GM18870 (cell line): ENCODE measurements around the gene CD200.

Experiments
- ATAC-seq: cut with Tn5 transposase; IDR thresholded peaks from one replicate; pipeline ENCODE4 v1.9.1; 2021; ENCODE audit warnings: moderate library complexity; ENCODE audit not compliant: unreplicated experiment

Gene CD200, protein sequence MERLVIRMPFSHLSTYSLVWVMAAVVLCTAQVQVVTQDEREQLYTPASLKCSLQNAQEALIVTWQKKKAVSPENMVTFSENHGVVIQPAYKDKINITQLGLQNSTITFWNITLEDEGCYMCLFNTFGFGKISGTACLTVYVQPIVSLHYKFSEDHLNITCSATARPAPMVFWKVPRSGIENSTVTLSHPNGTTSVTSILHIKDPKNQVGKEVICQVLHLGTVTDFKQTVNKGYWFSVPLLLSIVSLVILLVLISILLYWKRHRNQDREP

DNA sequence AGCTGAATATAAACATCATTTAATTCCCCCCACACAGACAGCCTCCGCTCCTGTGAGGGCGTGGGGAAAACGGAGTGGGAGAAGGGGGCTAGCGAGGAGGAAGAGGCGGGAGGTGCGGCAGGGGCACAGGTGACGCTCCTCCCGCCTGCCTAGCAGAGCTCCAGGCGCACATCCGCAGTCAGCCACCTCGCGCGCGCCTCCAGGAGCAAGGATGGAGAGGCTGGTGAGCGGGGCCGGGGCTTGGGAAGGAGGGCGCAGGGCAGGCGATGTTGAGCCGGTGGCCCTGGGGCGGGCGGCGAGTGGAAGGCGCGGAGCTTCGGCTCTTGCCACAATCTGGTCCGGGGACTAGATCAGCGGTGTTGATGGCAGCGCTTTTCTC, at the start of gene CD200:
TSS of gene CD200 (plus strand) at position 155 of the 379 bp plus-strand sequence. CDS start at position 212, 57 bp downstream.
- ATAC-seq: no peak

DNA sequence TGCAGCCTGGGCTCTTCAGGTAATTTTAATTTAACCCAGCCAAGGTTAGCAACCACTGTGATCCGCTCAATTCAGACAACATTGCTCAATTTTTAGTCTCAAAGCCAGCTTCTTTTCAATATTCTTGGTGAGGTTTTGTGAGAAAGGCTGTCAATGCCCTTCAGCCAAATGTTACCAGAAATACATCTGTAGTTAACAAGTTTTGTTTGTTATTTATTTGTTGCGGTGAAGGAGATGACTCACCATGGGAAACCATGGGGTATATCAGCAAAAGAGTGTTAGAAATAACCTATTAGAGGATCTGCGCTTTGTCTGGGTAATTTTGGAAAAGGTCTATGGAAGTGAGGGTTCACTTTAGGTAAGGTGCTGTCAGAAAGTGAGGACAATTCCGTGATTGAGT, 43.9 kb upstream of the CD200 start:
- no peak for ATAC-seq

DNA sequence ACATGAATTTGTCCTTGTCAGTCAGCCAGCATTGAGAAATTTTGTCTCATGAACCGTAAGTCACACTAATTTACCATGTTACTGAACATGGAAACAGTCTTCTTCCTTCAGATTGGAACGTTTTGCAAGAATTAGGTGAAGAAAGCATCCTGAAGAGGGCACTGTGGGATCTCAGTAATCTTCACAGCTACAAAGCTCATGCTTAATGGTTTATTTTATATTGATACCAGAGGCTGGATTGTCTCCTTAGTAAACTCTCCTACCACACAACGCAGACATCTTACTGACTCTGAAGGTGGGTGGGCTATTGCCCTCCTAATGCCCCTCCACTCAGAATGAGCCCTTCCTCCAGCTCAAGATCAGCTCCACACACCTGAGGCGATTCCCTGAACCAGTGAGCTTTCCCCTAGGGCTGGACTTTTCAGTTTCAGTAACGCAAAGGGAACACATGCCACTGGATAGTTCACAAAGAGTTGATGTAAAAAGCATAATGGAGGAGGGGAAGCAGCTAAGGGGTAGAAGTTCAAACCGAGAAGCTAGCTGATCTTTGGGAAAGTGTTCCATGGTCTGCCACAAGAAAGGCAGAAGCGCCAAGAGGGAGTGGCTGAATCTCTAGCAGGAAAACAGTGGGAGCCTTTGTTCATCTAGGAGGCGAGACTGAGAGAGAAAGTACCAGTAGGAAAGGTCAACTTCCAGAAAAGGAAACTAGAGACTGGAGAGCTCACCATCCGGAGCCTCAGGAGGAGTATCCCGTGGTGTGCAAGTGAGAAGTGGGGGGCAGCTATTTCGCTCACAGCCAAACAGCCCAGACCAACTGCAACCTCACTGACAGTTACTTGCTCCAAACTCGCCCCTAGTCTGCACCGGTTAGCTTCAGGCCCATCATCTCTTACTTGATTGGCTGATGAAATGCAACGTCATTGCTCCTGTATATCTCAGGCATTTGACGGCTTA, 39.3 kb upstream of the CD200 start, which contains the start of gene SLC9C1:
TSS of gene SLC9C1 (minus strand) at position 849 of the 954 bp plus-strand sequence. CDS start 7,425 bp downstream, outside the sequence.
- ATAC-seq: peak; percentile 61

DNA sequence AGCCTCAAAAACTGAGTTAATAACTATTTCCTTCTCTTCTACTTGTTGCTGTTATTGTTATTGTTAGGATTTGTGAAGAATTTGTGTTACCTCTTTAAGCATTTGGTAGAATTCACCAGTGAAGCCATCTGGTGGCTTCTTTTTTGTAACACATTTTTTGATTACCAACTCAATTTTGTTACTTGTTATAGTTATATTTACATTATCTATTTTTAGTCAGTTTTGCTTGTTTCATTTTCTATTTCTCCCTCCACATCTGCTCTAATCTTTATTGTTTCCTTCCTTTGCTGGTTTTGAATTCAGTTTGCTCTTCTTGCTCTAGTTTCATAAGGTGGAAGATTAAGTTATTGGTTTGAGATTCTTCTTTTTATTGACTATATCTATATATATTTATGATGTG, 35.2 kb upstream of the CD200 start:
- no peak for ATAC-seq

DNA sequence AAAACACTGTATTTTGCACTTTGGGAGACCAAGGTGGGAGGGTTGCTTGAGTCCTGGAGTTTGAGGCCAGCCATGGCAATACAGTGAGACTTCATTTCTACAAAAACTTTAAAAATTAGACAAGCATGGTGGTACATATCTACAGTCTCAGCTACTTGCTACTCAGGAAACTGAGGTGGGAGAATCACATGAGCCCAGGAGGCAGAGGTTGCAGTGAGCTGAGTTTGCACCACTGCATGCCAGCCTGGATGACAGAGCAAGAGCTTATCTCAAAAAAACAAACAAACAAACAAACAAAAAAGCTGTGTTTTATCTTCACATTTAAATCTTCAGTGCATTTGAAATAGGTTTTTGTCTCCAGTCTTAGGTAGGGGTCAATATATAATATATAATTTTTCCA, 34.2 kb upstream of the CD200 start:
- ATAC-seq: no peak

DNA sequence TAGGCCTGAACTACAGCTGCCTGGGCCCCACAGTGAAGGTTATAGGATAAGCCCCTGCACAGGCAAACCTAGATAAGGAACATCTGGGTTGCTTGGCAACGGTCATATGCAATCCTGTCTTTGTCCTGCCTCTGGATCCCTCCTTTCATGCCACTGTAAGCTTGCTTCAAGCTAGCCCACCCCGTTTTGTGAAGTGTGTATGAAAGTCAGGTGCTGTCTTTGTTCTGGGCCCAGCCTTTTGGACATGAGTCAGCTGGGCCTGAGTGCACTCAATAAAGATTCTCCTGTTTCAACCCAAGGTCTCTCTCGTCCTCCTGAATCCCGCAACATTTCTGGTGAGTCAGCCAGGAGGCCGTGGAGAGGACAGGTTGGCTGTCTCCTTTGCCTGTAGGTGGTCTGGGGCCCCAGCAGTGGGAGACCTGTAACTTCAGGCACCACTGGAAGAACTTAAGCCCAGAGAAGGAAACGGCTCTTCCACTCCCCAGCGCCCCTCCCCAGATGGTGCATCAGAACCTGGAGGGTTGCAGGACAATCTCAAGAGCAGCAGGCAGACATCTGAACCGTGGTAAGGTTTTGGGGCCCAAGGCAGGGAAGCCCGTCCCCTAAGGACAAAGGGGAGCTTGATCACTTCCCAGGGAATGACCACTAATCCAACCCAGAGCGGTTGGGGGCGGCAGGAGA, 30.7 kb upstream of the CD200 start:
- no peak for ATAC-seq

DNA sequence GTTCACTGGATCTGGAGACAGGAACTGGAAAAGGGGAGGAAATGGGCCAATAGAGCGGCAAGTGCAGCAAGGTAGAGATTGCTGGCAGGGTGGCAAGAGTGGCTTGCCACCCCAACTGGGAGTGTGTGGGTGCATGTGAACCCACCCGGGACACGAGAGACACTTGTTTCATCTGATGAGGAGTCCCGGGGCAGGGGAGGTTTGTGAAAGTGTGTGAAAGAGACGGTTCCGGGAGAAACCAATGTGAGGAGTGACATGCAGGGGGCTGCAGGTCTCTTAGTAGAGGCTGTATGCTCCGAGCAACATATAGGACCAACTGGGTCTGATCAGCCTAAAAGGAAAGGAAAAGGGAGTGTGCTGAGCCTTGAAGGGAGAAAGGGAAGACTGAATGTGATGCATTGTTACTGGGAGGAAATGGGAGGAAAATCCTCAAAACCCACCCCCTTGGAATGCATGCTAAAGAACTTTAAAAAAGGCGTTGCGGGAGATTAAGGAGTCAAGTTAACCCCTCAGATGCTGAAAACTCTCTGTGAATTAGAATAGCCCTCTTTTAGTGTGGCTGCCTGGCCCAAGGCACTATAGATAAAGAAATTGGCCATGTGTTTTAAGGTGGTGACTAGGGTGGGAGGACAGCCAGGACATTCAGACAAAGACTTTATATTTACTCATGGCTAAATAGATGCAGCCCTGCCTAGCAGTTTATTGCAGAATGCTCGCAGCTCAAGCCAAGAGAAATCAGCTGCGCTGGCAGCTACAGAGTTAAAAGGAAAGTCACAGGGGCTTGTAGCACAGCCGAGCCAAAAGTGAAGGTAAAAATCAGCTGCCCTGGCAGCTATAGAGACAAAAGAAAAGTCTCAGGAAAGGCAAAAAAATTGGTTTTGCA, 29.8 kb upstream of the CD200 start:
- ATAC-seq: no peak

DNA sequence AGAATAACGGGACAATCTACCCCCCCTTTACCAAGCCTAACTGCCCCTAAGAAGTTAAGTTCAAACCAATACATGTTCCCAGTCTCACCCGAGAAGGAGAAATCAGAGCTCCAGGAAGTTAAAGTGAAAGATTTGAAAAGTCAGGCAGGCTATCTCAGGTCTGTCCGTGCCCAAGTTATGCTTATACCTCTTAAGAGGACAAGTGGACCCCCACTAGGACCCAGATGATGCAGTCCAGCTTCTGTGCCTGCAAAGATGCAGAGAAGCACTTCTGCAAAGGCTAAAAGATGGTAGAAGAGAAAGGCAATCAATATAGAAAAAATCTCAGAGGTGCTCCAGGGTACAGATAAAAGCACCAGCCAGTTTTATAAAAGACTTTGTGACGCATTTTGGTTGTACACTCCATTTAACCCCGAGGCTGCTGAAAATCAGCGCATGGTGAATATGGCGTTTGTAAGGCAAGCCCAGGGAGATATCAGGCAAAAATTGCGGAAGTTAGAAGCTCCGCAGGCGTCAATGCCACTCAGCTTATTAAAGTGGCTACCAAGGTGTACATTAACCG, 29.1 kb upstream of the CD200 start:
- no peak for ATAC-seq

DNA sequence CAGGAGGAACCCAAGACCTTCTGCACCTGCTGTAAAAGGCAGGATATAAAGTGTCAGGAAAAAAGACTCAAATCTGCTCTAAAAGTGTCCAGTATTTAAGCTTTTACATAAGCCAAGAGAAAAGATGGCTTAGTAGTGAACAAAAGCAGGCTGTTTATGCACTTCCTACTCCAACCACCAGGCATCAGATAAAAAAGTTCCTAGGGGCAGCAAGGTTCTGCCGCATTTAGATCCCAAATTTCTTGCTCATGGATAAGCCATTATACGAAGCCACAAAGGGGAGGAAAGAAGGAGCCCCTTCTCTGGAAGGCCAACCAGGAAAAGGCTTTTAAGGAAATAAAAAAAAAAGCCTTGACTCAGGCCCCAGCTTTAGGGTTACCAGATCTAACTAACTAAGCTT, 28.3 kb upstream of the CD200 start:
- ATAC-seq: no peak

DNA sequence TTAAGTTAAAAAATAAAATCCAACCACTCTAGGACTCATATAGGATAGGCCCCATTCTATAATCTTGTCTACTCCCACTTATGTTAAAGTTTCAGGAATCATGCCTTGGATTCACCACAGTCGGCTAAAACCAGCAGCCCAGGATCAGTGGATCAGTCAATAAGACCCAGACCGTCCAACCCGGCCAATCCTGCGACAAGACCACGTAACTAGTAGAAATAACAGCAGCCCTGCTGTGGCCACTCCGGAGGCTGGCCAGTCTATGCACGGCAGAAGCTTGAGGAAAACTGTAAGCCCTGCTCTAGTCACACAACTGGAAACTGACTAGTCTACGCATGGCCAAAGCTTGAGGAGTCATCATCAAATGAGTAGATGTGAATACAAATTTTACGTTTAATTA, 26.1 kb upstream of the CD200 start:
- no peak for ATAC-seq

DNA sequence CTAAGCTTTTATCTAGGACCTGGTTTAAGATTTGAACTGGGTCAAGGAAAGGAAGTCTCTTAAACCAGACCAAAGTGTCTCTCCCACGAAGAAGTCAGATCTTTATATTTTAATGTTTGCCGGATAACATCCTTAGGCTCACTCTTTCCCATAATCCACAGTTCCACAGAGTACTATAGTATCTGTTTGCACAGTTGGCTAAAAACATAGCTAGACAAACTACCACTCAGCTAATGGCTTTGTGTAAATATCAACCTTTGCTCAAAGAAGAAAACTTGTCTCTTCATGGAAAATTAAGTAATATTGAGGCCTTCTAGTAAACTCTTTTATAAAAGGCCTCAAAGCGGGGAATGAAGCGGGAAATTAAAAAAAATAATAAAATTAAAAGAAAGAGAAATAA, 25.4 kb upstream of the CD200 start:
- ATAC-seq: no peak

DNA sequence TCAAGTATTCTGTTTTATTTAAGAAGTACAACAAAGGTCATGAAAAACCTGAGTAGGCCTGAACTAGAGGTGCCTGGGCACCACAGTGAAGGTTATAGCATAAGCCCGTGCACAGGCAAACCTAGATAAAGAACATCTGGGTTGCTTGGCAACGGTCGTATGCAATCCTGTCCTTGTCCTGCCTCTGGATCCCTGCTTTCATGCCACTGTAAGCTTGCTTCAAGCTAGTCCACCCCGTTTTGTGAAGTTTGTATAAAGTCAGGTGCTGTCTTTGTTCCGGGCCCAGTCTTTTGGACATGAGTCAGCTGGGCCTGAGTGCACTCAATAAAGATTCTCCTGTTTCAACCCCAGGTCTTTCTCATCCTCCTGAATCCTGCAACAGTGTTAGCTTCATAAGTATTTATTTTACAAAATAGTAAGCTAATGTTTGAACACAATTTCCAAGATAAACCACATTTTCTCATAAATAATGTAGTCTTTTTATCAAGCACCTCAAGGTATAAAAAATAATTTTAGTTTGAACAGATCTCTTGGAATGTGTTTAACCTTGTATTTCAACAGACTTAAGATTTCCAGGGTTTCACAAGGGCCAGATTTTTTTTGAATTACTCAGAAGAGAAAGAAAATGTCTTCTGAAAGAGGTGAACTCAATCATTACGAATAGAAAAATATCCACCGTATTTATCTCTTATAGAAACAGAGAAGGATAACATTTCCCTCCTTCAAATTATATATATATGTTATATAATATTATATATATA, 24.6 kb upstream of the CD200 start:
- ATAC-seq: no peak

DNA sequence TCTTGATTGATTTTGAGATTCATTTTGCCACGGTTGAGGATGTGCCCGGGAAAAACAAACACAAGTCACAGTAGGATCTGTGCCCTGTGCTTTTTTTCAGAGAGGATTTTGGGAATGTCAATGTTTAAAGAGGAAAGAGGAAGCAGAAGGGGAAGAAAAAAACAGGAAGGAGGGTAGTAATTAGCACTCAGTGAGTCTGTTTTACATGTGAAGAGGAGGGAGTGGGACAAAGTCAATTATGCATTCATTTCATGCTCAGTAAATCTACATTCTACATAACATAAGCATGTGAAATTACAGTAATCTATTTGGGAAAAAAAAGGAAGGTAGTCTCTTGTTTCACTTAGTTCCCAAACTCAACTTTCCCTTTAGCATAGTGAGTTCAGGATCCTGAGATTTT, 18.3 kb upstream of the CD200 start:
- no peak for ATAC-seq

DNA sequence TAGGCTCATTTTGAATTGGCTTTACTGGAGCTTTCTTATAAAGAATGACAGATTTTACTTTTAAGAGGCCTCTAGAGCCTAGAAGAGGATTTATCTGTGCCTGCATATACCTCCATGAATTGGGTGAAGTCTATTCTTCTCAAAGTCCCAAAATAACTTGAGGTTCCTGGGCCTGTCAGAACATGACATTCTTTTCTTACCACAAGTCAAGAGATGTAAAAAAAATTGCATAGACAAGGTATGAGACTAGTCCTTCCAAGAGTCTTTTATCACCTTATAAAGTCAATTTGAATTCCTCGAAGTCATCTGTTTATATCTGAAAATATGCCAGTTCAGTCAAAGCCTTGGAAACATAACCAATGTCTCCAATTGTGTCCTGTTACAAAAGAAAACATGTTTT, 17.2 kb upstream of the CD200 start:
- no peak for ATAC-seq

DNA sequence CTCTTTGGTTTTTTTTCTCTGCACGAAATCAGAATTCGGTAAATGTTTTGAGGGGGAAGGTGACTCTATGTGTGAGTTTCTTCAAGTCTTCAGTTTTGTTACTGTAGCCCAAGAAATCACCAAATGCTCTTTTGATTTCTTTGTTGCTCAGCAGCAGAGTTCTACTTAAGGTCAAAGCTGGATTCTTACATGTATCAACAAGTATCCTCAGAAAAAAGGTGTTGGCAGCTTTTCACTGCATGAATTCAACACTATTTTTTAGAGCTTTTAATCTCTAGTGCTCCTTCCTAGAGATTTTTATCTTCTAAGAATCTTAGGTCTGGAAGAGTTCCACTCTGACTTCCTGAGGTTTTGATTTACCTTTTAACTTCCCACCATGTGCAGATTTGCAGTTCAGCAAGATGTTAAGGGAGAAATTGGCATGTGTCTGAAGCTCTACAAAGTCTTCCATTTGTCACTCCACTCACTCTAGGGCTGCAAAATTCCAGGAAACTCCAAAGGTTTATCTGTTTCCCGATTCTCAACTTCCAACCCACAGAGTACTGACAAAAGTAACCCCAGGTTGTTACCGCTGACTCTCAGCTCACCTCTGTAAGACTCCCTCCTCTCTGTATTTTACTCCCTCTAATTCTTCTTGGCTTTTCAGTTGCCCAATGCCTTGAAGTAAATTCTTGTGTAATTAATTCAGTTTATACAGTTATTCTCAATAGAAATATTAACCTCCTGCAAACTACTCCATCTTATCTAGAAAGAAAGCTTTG, 13.3 kb upstream of the CD200 start:
- ATAC-seq: no peak

DNA sequence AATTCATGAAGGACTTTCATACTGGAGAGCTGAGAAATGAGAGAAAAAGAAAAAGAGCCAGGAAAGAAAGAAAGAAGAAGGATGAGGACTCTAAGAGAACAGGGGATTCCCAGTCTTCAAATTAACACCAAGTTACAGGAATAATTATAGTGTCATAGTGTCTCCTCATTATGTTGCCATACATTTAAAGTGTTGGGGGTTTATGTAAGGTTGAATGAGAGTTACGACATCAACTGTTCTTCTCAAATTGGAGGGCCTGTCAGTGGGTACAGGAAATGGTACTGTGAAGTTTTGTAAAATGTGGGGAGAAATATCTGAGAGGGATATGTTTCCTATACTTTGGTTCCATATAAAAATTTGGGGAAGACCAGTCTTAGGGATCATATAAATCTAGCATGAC, 12.3 kb upstream of the CD200 start:
- no peak for ATAC-seq

DNA sequence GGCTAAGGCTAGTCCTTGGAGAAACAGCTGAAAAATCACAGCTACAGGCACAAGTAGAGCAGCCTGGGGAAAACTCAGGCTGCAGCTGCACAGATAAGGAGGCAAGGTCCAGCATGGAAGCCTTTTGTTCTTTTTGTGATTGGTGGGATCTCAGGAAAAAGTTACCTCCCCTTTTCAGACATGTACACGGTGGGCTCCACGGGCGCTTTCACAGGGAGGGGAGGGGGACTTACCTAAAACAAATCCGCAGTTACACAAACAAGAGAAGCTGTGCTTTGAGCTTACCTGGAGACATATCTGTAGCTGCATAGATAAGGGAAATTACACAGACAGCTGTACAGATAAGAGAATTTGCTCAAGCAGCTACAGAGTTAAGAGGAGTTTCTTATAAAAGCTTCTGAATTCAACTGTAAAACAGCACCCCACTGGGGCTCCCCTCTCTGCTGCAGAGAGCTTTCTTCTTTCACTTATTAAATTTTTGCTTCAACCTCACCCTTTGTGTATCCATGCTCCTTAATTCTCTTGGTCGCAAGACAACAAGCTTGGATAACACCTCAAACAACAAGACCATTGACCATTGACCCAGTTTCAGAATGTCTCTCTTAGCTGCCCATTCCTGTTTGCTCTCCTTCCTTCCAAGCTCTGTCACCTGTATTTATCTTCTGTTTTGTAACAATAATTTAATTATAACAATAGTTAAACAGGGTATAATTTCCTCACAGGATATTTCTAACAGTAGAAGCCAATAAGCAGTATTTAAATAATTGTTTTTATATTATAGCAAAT, 10.9 kb upstream of the CD200 start:
- no peak for ATAC-seq

DNA sequence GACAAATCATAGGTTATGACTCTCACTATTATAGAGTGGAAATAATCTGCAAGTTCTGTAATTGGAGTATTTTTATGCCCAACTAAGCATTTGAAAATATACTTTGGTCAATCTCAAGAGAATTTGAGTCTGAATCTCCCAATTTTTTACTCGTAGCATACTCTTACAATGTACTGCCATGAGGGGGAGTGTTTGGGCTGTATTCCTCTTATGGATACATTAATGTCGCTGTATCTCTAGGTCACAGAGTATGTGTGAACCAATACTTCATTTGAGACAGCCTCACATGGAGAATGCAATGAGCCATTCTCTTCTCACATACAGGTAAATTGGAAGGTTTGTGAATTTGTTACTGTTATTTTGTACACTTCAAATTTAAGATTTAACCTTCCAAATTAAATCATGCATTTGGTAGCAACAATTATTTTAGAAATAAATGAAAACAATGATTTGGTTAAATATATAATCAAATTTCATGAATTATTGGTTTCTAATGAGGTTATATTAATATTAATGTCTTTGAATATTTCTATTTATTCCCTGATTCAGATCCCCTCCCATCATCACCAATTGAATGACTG, 5.5 kb upstream of the CD200 start:
- peak; percentile 97 for ATAC-seq
